SK-N-SH (cell line): Measurements from ENCODE around the gene FHOD3. TPM values are rescaled to one million over a fixed set of nuclear protein-coding genes. Genes with fewer than 3 reads are reported as not detected.

Experiments used
- CTCF ChIA-PET: fragments of 300-600, 350-600 bp; formaldehyde crosslinking; extraction: SDS; loops from one replicate; lab custom pipeline; 2021; lab: Yijun Ruan, JAX
- POLR2A ChIA-PET: fragments of 350-600 bp; sonication (Branson Sonifier 250); formaldehyde crosslinking; extraction: SDS; loops from one replicate; lab custom pipeline; 2020; ENCODE audit warnings: antibody characterized with exemption, inconsistent platforms; lab: Yijun Ruan, JAX
- DNase-seq: peaks from one replicate; pipeline ENCODE4 v3.0.0; 2012
- H2AFZ ChIP-seq: fragments of 200-600 bp; sonication (generic); 2 replicates; pipeline ENCODE4 v1.8.1; 2016; ENCODE audit warnings: antibody characterized with exemption, mild to moderate bottlenecking, low read depth
- H3F3A ChIP-seq: fragments of 200-600 bp; sonication (generic); replicated peaks from 2 replicates; pipeline ENCODE3; 2016; ENCODE audit warnings: antibody characterized with exemption, mild to moderate bottlenecking; ENCODE audit not compliant: insufficient read depth
- H3K27ac ChIP-seq, 2 experiments: fragments of 200-500 bp in 1 of 2; fragments of 200-600 bp in 1 of 2; sonication (Bioruptor generic) in 1 of 2; sonication (generic), shearing (Covaris generic) in 1 of 2; 2 replicates each; pipeline versions ENCODE4 v1.5.1 to v1.6.1; 2014 to 2016; ENCODE audit warnings: low read depth in 2 of 2, inconsistent platforms in 1 of 2, low read length in 1 of 2, mild to moderate bottlenecking in 1 of 2, mixed read lengths in 1 of 2
- H3K27me3 ChIP-seq: fragments of 200-600 bp; sonication (generic), shearing (Covaris generic); 2 replicates; pipeline ENCODE4 v1.6.1; 2016; ENCODE audit warnings: mixed run types; ENCODE audit not compliant: insufficient read depth
- H3K36me3 ChIP-seq, 2 experiments: fragments of 200-500 bp in 1 of 2; fragments of 200-600 bp in 1 of 2; sonication (Bioruptor generic) in 1 of 2; sonication (generic) in 1 of 2; replicated peaks in 1 of 2; 2 replicates each; pipeline versions ENCODE3 to v1.5.1; 2014 to 2016; ENCODE audit warnings: low read length in 1 of 2, mild to moderate bottlenecking in 1 of 2; ENCODE audit not compliant: insufficient read depth in 2 of 2, control insufficient read depth in 1 of 2
- H3K4me1 ChIP-seq, 2 experiments: fragments of 200-500 bp in 1 of 2; fragments of 200-600 bp in 1 of 2; sonication (Bioruptor generic) in 1 of 2; sonication (generic), shearing (Covaris generic) in 1 of 2; 2 replicates each; pipeline versions ENCODE4 v1.5.1 to v1.6.1; 2014 to 2016; ENCODE audit warnings: low read depth in 1 of 2, low read length in 1 of 2, mixed run types in 1 of 2; ENCODE audit not compliant: insufficient read depth in 2 of 2, control insufficient read depth in 1 of 2
- H3K4me2 ChIP-seq: fragments of 200-600 bp; sonication (generic), shearing (Covaris generic); 2 replicates; pipeline ENCODE4 v1.6.1; 2017; ENCODE audit warnings: mixed run types
- H3K4me3 ChIP-seq, 2 experiments: fragments of 200-500 bp in 1 of 2; fragments of 200-600 bp in 1 of 2; sonication (Bioruptor generic) in 1 of 2; sonication (generic), shearing (Covaris generic) in 1 of 2; 2 replicates each; pipeline versions ENCODE4 v1.5.1 to v1.8.1; 2014 to 2016; ENCODE audit warnings: low read depth in 2 of 2, inconsistent platforms in 1 of 2, low read length in 1 of 2, mild to moderate bottlenecking in 1 of 2, mixed read lengths in 1 of 2, moderate library complexity in 1 of 2
- H3K79me2 ChIP-seq: fragments of 200-600 bp; sonication (generic); 2 replicates; pipeline ENCODE4 v1.8.1; 2017; ENCODE audit warnings: mild to moderate bottlenecking; ENCODE audit not compliant: insufficient read depth
- H3K9ac ChIP-seq: fragments of 200-600 bp; sonication (generic); 2 replicates; pipeline ENCODE4 v1.6.1; 2017; ENCODE audit warnings: mixed run types
- H3K9me2 ChIP-seq: fragments of 200-600 bp; sonication (generic); 2 replicates; pipeline ENCODE4 v1.6.1; 2017; ENCODE audit warnings: mixed run types
- H3K9me3 ChIP-seq: fragments of 200-600 bp; sonication (generic); 2 replicates; pipeline ENCODE4 v1.6.1; 2017; ENCODE audit warnings: mixed run types, mild to moderate bottlenecking, moderate library complexity
- H4K20me1 ChIP-seq: fragments of 200-600 bp; sonication (generic); 2 replicates; pipeline ENCODE4 v1.6.1; 2017; ENCODE audit warnings: mild to moderate bottlenecking, mixed run types; ENCODE audit not compliant: insufficient read depth
- CHD2 ChIP-seq: fragments of 150-350 bp; IDR thresholded peaks from 2 replicates; pipeline ENCODE4 v1.6.1; 2018; ENCODE audit warnings: low read length; ENCODE audit not compliant: partially characterized antibody
- ELF1 ChIP-seq: IDR thresholded peaks from 2 replicates; pipeline ENCODE4 v1.4.0; 2012
- EP300 ChIP-seq, 2 experiments: IDR thresholded peaks; 2 replicates each; pipeline versions ENCODE4 v1.4.0 to v1.6.1; 2012; ENCODE audit warnings: borderline replicate concordance in 1 of 2, low read depth in 1 of 2, low read length in 1 of 2
- EZH2phosphoT487 ChIP-seq: fragments of 200-600 bp; sonication (generic); IDR thresholded peaks from 2 replicates; pipeline ENCODE4 v1.6.1; 2017; ENCODE audit warnings: low read depth, mixed run types, mild to moderate bottlenecking, antibody characterized with exemption, moderate library complexity, borderline replicate concordance
- FOSL2 ChIP-seq: IDR thresholded peaks from 2 replicates; pipeline ENCODE4 v1.4.0; 2012; ENCODE audit warnings: low read depth, mild to moderate bottlenecking, moderate library complexity, borderline replicate concordance
- FOXJ3 ChIP-seq: sonication (generic); formaldehyde crosslinking; IDR thresholded peaks from 2 replicates; pipeline ENCODE4 v1.5.1; 2020; ENCODE audit warnings: mild to moderate bottlenecking, missing genetic modification reagents
- FOXM1 ChIP-seq: IDR thresholded peaks from 2 replicates; pipeline ENCODE4 v1.4.0; 2012; ENCODE audit warnings: low read depth, mild to moderate bottlenecking
- GATA2 ChIP-seq: sonication (generic); formaldehyde crosslinking; IDR thresholded peaks from 2 replicates; pipeline ENCODE4 v1.5.0; 2020; ENCODE audit warnings: mild to moderate bottlenecking, missing genetic modification reagents
- JUND ChIP-seq: IDR thresholded peaks from 2 replicates; pipeline ENCODE4 v1.4.0; 2012
- MEF2A ChIP-seq: IDR thresholded peaks from 2 replicates; pipeline ENCODE4 v1.4.0; 2012; ENCODE audit warnings: low read depth, borderline replicate concordance
- POLR2AphosphoS5 ChIP-seq: IDR thresholded peaks from 2 replicates; pipeline ENCODE4 v1.6.1; 2012; ENCODE audit warnings: low read depth, low read length
- RAD21 ChIP-seq: IDR thresholded peaks from 2 replicates; pipeline ENCODE4 v1.6.1; 2012; ENCODE audit warnings: mild to moderate bottlenecking, low read length
- RCOR1 ChIP-seq: fragments of 150-350 bp; IDR thresholded peaks from 2 replicates; pipeline ENCODE4 v1.6.1; 2017; ENCODE audit warnings: antibody characterized with exemption, low read length
- RFX5 ChIP-seq: IDR thresholded peaks from 2 replicates; pipeline ENCODE4 v1.6.1; 2012; ENCODE audit warnings: mild to moderate bottlenecking, improper control_type of control experiment, low read length
- SIN3A ChIP-seq: IDR thresholded peaks from 2 replicates; pipeline ENCODE4 v1.6.1; 2012; ENCODE audit warnings: low read depth, mild to moderate bottlenecking, low read length, moderate library complexity, borderline replicate concordance
- TAF1 ChIP-seq: IDR thresholded peaks from 2 replicates; pipeline ENCODE4 v1.6.1; 2012; ENCODE audit warnings: low read depth, mild to moderate bottlenecking, low read length, moderate library complexity, borderline replicate concordance
- TCF12 ChIP-seq: IDR thresholded peaks from 2 replicates; pipeline ENCODE4 v1.4.0; 2012
- TEAD4 ChIP-seq: IDR thresholded peaks from 2 replicates; pipeline ENCODE4 v1.4.0; 2012; ENCODE audit warnings: mild to moderate bottlenecking, borderline replicate concordance; ENCODE audit not compliant: insufficient read depth
- WGBS: methylation state at CpG from one replicate; pipeline ENCODE4 v1.1.6; 2017; ENCODE audit warnings: low lambda C conversion rate; 5-methylcytosine and 5-hydroxymethylcytosine counted together
- polyA plus RNA-seq, 3 experiments: library from polyadenylated mRNA; depleted of rRNA; stranded (reverse); fragments of >200 nt; gene quantifications; 2 replicates each; pipeline ENCODE4 v1.2.3, GENCODE V29; 2012
- TF ChIP-seq, protein P1 (sequence below): IDR thresholded peaks from 2 replicates; pipeline ENCODE4 v1.4.0; 2012; ENCODE audit warnings: low read depth
- TF ChIP-seq, protein P2 (sequence below): fragments of 200-600 bp; sonication (generic); IDR thresholded peaks from 2 replicates; pipeline ENCODE4 v1.6.1; 2017; ENCODE audit warnings: antibody characterized with exemption, mild to moderate bottlenecking, moderate library complexity
- TF ChIP-seq, protein P3 (sequence below): IDR thresholded peaks from 2 replicates; pipeline ENCODE4 v1.4.0; 2012; ENCODE audit warnings: low read depth, borderline replicate concordance
- TF ChIP-seq, protein P4 (sequence below): fragments of 150-350 bp; IDR thresholded peaks from 2 replicates; pipeline ENCODE4 v1.6.1; 2016; ENCODE audit warnings: mild to moderate bottlenecking, low read depth, low read length
- TF ChIP-seq, protein P5 (sequence below): IDR thresholded peaks from 2 replicates; pipeline ENCODE4; 2012

FHOD3 gene
- polyA plus RNA-seq, 1 of the 3 experiments (the other 2 are of a cell fraction) = 10.9 TPM

DNA sequence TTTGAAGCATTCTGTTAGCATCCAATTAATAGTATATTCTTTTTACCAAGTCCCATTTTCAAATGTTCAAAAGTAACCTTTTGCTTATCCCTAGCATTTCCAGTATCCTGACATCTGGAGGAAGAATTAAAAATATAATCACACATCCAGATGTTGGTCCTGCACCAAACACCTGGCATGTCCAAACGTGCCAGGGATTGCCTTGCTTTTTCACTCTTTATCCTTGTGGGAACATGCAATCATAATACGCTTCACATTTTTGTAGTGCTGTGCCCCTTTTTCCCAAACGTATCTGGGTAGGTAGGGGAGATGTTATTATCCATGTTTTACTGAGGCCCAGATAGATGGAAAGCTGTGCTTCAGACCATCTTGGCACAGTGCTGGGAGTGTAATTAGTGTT lies 398.3 kb downstream of the FHOD3 start:
- Histone ChIP-seq H3K4me3 (no peak overlapping the region), H3K79me2 (no peaks in the 10 kb centered on the region), H4K20me1 (no peaks in the 10 kb centered on the region), H3K9me2 (no peaks in the 10 kb centered on the region), H3K9me3 (no peaks in the 10 kb centered on the region), H3F3A (peaks cover 14% of the 10 kb centered on the region), H3K4me2 (no peak overlapping the region), H3K36me3 (peaks cover 0 to under 1% of the 10 kb centered on the region in 2 experiments), H3K9ac (no peak overlapping the region), H3K27ac (no peak overlapping the region), H2AFZ (no peak overlapping the region), H3K4me1 (peaks cover 0 to 31% of the 10 kb centered on the region in 2 experiments; a peak in 2 of 4 replicates), H3K27me3 (no peaks in the 10 kb centered on the region)
- POLR2A ChIA-PET = no interaction called here
- no peak for DNase-seq
- CTCF ChIA-PET = no interaction called here
- TF ChIP-seq, protein P1, sequence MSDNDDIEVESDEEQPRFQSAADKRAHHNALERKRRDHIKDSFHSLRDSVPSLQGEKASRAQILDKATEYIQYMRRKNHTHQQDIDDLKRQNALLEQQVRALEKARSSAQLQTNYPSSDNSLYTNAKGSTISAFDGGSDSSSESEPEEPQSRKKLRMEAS = no peak
- no peak for TF ChIP-seq EZH2phosphoT487
- no peak for TF ChIP-seq JUND
- 89% methylated on average over 3 of the region's 3 CpGs for WGBS

DNA sequence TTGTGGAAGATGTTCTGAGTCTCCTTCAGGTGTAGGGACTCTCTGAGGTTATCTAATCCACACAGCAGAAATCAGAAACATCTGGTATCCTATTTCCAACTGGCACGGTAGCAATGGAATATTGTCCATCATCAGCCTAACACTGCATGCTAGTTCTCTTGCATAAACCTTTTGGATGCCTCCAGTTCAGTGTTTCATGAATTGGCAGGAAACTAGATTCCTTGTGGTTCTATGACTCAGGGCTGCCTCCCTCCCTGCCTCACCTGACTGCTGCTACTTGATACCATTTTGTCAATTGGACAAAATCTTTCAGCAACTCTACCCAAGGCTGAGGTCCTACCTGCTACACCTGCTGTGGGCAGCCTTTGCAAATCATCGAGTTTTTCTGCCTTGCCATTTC lies 400.4 kb downstream of the FHOD3 start:
- no peaks in the 10 kb centered on the region for H3K27me3 ChIP-seq
- H3K9me3 ChIP-seq = no peaks in the 10 kb centered on the region
- no peak overlapping the region for H3K4me3 ChIP-seq
- H3K9me2 ChIP-seq = no peaks in the 10 kb centered on the region
- no peaks in the 10 kb centered on the region for H3K79me2 ChIP-seq
- H3K4me1 ChIP-seq = peaks cover 0 to 13% of the 10 kb centered on the region in 2 experiments; a peak in 2 of 4 replicates
- ChIA-PET POLR2A (no interaction called here), CTCF (interaction anchor here (1.1 to 3.1 kb wide), 2 partner anchors 9 to 10 kb away, joined by 4 to 8 read pairs; no protein-coding TSS in a partner anchor)
- H3F3A ChIP-seq = peaks cover 2% of the 10 kb centered on the region
- WGBS = 54% methylated on average over 2 of the region's 2 CpGs
- no peak overlapping the region for H3K4me2 ChIP-seq
- no peaks in the 10 kb centered on the region for H3K36me3 ChIP-seq
- H4K20me1 ChIP-seq = no peaks in the 10 kb centered on the region
- H3K27ac ChIP-seq = no peak overlapping the region
- no peak overlapping the region for H2AFZ ChIP-seq
- no peak for DNase-seq
- no peak overlapping the region for H3K9ac ChIP-seq
- TF ChIP-seq GATA2 (CRISPR knock-in tag) (no peak), FOXJ3 (CRISPR knock-in tag) (no peak), RCOR1 (no peak), EP300 (IDR thresholded peaks at IDR 0.05; ENCODE audit: borderline replicate concordance in 1 of 2, low read depth in 1 of 2, low read length in 1 of 2) (peak; percentile 11 to 75; a peak in 2 of 4 replicates), MEF2A (no peak), SIN3A (no peak), CHD2 (no peak), FOXM1 (no peak), FOSL2 (peak; percentile 80; the same call in 1 of the 2 replicates), ELF1 (no peak), RFX5 (no peak), TCF12 (peak; percentile 96), POLR2AphosphoS5 (peak; percentile 65), TAF1 (no peak), TEAD4 (peak; percentile 45; the same call in 1 of the 2 replicates), JUND (peak; percentile 79), RAD21 (no peak)
- TF ChIP-seq, protein P2, sequence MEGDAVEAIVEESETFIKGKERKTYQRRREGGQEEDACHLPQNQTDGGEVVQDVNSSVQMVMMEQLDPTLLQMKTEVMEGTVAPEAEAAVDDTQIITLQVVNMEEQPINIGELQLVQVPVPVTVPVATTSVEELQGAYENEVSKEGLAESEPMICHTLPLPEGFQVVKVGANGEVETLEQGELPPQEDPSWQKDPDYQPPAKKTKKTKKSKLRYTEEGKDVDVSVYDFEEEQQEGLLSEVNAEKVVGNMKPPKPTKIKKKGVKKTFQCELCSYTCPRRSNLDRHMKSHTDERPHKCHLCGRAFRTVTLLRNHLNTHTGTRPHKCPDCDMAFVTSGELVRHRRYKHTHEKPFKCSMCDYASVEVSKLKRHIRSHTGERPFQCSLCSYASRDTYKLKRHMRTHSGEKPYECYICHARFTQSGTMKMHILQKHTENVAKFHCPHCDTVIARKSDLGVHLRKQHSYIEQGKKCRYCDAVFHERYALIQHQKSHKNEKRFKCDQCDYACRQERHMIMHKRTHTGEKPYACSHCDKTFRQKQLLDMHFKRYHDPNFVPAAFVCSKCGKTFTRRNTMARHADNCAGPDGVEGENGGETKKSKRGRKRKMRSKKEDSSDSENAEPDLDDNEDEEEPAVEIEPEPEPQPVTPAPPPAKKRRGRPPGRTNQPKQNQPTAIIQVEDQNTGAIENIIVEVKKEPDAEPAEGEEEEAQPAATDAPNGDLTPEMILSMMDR = no peak
- TF ChIP-seq, protein P3, sequence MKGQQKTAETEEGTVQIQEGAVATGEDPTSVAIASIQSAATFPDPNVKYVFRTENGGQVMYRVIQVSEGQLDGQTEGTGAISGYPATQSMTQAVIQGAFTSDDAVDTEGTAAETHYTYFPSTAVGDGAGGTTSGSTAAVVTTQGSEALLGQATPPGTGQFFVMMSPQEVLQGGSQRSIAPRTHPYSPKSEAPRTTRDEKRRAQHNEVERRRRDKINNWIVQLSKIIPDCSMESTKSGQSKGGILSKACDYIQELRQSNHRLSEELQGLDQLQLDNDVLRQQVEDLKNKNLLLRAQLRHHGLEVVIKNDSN = 0 out of 2 replicates have a peak, but pooled peaks have one; percentile 42
- TF ChIP-seq, protein P4, sequence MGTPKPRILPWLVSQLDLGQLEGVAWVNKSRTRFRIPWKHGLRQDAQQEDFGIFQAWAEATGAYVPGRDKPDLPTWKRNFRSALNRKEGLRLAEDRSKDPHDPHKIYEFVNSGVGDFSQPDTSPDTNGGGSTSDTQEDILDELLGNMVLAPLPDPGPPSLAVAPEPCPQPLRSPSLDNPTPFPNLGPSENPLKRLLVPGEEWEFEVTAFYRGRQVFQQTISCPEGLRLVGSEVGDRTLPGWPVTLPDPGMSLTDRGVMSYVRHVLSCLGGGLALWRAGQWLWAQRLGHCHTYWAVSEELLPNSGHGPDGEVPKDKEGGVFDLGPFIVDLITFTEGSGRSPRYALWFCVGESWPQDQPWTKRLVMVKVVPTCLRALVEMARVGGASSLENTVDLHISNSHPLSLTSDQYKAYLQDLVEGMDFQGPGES = no peak
- TF ChIP-seq, protein P5, sequence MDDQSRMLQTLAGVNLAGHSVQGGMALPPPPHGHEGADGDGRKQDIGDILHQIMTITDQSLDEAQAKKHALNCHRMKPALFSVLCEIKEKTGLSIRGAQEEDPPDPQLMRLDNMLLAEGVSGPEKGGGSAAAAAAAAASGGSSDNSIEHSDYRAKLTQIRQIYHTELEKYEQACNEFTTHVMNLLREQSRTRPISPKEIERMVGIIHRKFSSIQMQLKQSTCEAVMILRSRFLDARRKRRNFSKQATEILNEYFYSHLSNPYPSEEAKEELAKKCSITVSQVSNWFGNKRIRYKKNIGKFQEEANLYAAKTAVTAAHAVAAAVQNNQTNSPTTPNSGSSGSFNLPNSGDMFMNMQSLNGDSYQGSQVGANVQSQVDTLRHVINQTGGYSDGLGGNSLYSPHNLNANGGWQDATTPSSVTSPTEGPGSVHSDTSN = peak; percentile 82
